K562 (cell line): ENCODE results near the gene SKIL. TPM values are rescaled to one million over a fixed set of nuclear protein-coding genes. Genes with fewer than 3 reads are reported as not detected.
A peak's percentile ranks its signal among the peaks of the same experiment; 100 is the strongest.

Experiments used
- CUX1 ChIP-seq: fragments of 200-800 bp; sonication (Bioruptor generic); IDR thresholded peaks from 2 replicates; pipeline ENCODE4 v1.6.1; 2016; ENCODE audit warnings: missing genetic modification characterization, missing compliant biosample characterization
- ETV6 ChIP-seq, 3 experiments: fragments of 150-350 bp in 1 of 3; sonication (generic) in 1 of 3; formaldehyde crosslinking in 1 of 3; IDR thresholded peaks; 2 replicates each; pipeline versions ENCODE4 v1.6.1 to v1.8.0; 2014 to 2022; ENCODE audit warnings: borderline replicate concordance in 2 of 3, low read depth in 2 of 3, antibody characterized with exemption in 1 of 3, low read length in 1 of 3, mild to moderate bottlenecking in 1 of 3, missing genetic modification reagents in 1 of 3
- FOS ChIP-seq: IDR thresholded peaks from 3 replicates; pipeline ENCODE4 v1.6.1; 2011; ENCODE audit not compliant: insufficient read length; ENCODE audit errors: extremely low read depth
- HDAC1 ChIP-seq, 2 experiments: fragments of 450-650 bp; IDR thresholded peaks; 2 replicates each; pipeline ENCODE4 v1.6.1; 2016 to 2017; ENCODE audit warnings: inconsistent platforms in 1 of 2, mild to moderate bottlenecking in 1 of 2, moderate library complexity in 1 of 2
- IFI16 ChIP-seq: fragments of 250-450 bp; sonication (Bioruptor Pico); IDR thresholded peaks from 2 replicates; pipeline ENCODE4 v2.1.2; 2022; ENCODE audit warnings: mild to moderate bottlenecking, inconsistent platforms
- NCOR1 ChIP-seq: fragments of 450-650 bp; IDR thresholded peaks from 2 replicates; pipeline ENCODE4 v1.6.1; 2016; ENCODE audit warnings: mild to moderate bottlenecking, moderate library complexity
- NR2F6 ChIP-seq: fragments of 450-650 bp; formaldehyde crosslinking; IDR thresholded peaks from 2 replicates; pipeline ENCODE4 v1.4.0; 2020; ENCODE audit warnings: mild to moderate bottlenecking
- POLR2AphosphoS5 ChIP-seq: IDR thresholded peaks from 2 replicates; pipeline ENCODE4 v1.6.1; 2011; ENCODE audit warnings: mild to moderate bottlenecking, low read depth, low read length, moderate library complexity; ENCODE audit not compliant: control insufficient read depth, insufficient read depth
- VEZF1 ChIP-seq: fragments of 200-800 bp; sonication (Bioruptor generic); IDR thresholded peaks from 2 replicates; pipeline ENCODE4 v1.6.1; 2017; ENCODE audit warnings: missing genetic modification characterization, missing compliant biosample characterization
- YBX1 ChIP-seq: fragments of 450-650 bp; IDR thresholded peaks from 2 replicates; pipeline ENCODE4 v1.7.1; 2016; ENCODE audit warnings: mild to moderate bottlenecking
- ZBTB43 ChIP-seq: sonication (generic); formaldehyde crosslinking; IDR thresholded peaks from 2 replicates; pipeline ENCODE4 v1.8.0; 2023; ENCODE audit warnings: mild to moderate bottlenecking, missing genetic modification reagents
- ZFP91 ChIP-seq: sonication (generic); formaldehyde crosslinking; IDR thresholded peaks from 2 replicates; pipeline ENCODE4 v1.8.0; 2022; ENCODE audit warnings: mild to moderate bottlenecking, missing genetic modification reagents
- ZFX ChIP-seq: sonication (generic); formaldehyde crosslinking; IDR thresholded peaks from 2 replicates; pipeline ENCODE4 v1.8.0; 2022; ENCODE audit warnings: mild to moderate bottlenecking, missing genetic modification reagents, moderate library complexity
- ZNF133 ChIP-seq: fragments of 250-450 bp; sonication (Bioruptor Pico); IDR thresholded peaks from 2 replicates; pipeline ENCODE4 v1.4.0; 2020; ENCODE audit warnings: mild to moderate bottlenecking
- ZNF143 ChIP-seq: sonication (generic); formaldehyde crosslinking; IDR thresholded peaks from 2 replicates; pipeline ENCODE4 v1.9.0; 2022; ENCODE audit warnings: mild to moderate bottlenecking, missing genetic modification reagents
- ZNF184 ChIP-seq: sonication (generic); formaldehyde crosslinking; IDR thresholded peaks from 2 replicates; pipeline ENCODE4 v1.5.0; 2020; ENCODE audit warnings: missing genetic modification reagents
- ZNF224 ChIP-seq: sonication (generic); formaldehyde crosslinking; IDR thresholded peaks from 2 replicates; pipeline ENCODE4 v1.8.0; 2022; ENCODE audit warnings: mild to moderate bottlenecking, missing genetic modification reagents
- ZNF41 ChIP-seq: fragments of 250-450 bp; sonication (Bioruptor Pico); conservative IDR thresholded peaks from 2 replicates; pipeline ENCODE4 v1.4.0; 2020; ENCODE audit warnings: mild to moderate bottlenecking
- polyA plus RNA-seq, 8 experiments: library from polyadenylated mRNA; depleted of rRNA in 4 of 8; stranded (reverse) in 5 of 8; unstranded in 3 of 8; fragments of >200 nt; fragmentation: Nextera tagmentation in 2 of 8; fragmentation: Illumina TruSeq in 1 of 8; extraction: Ambion mirVana in 2 of 8; extraction: Trizol in 1 of 8; gene quantifications; 2 replicates each; pipeline versions ENCODE4 v1.2.1 to v1.2.3, GENCODE V29; 2011 to 2014; ENCODE audit warnings: inconsistent platforms in 1 of 8, missing spikeins in 1 of 8
- total RNA-seq, 7 experiments: library from RNA; depleted of rRNA in 6 of 7; stranded (reverse); fragments of >200 nt in 6 of 7; fragmentation: Illumina TruSeq in 2 of 7; extraction: Trizol in 2 of 7; gene quantifications; 2 replicates each; pipeline versions ENCODE4 v1.2.1 to v1.2.3, GENCODE V29; 2011 to 2021; ENCODE audit warnings: low replicate concordance in 1 of 7

SKIL gene
- total and polyA plus RNA-seq, 9 of the 15 experiments (the other 6 are each of a cell fraction or from before 2014, with no cell fraction given) = 4.3 to 19.1 (median 9.7) TPM

GRCh38 chr3:170361711-170362110 lies 4.2 kb downstream of the SKIL start (continued):
- TF ChIP-seq ZBTB43 (CRISPR knock-in tag) (no peak), CUX1 (no peak), ZNF41 (CRISPR knock-in tag) (no peak), POLR2AphosphoS5 (peak; percentile 89), YBX1 (no peak), ZNF184 (CRISPR knock-in tag) (no peak), VEZF1 (CRISPR knock-in tag) (peak; percentile 22), ZNF133 (CRISPR knock-in tag) (no peak), ETV6 (IDR thresholded peaks at IDR 0.05; ENCODE audit: borderline replicate concordance in 1 of 2, low read depth in 2 of 2, low read length in 1 of 2) (no peak), ETV6 (CRISPR knock-in tag; IDR thresholded peaks at IDR 0.05; ENCODE audit: borderline replicate concordance) (no peak), FOS (no peak), ZNF224 (CRISPR knock-in tag) (no peak), HDAC1 (IDR thresholded peaks at IDR 0.05) (peak in 1 of 2 experiments; percentile 54; a peak in 2 of 4 replicates), ZFP91 (CRISPR knock-in tag) (no peak), NR2F6 (CRISPR knock-in tag) (no peak), ZFX (CRISPR knock-in tag) (no peak), NCOR1 (peak; percentile 92), IFI16 (CRISPR knock-in tag) (no peak), ZNF143 (CRISPR knock-in tag) (no peak)
